PC-3 (cell line): ENCODE data around the gene GTF2H4. TPM values are rescaled to one million over a fixed set of nuclear protein-coding genes. Genes with fewer than 3 reads are reported as not detected.
A peak's percentile ranks its signal among the peaks of the same experiment; 100 is the strongest.
"Not testable (repeated sequence)": the region's sequence is repeated elsewhere in the genome, so short reads cannot be mapped to it uniquely, and the experiment has no call there.

ENCODE experiments used
- ATAC-seq: fragments of 200-7000 bp; cut with Tn5 transposase; 2 replicates; pipeline ENCODE4 v1.9.1; 2020; ENCODE audit warnings: mild to moderate bottlenecking, moderate library complexity
- BruUV-seq: library from RNA; stranded (reverse); fragments of 400-500 nt; replicated peaks from 2 replicates; lab custom pipeline; 2021; lab: Mats Ljungman, UMichigan
- CTCF ChIA-PET: fragments of 300-600 bp; sonication (Branson Sonifier 250); formaldehyde crosslinking; loops from one replicate; lab custom pipeline; 2022; ENCODE audit warnings: antibody characterized with exemption; lab: Charles Lee
- POLR2A ChIA-PET: fragments of 300-600 bp; sonication (Branson Sonifier 250); formaldehyde crosslinking; loops from one replicate; lab custom pipeline; 2022; ENCODE audit warnings: antibody characterized with exemption; ENCODE audit not compliant: unreplicated experiment; lab: Charles Lee
- DNase-seq: peaks from one replicate; pipeline ENCODE4 v3.0.0-alpha.2; 2015
- H2AFZ ChIP-seq: fragments of 300-600 bp; sonication (generic); 2 replicates; pipeline ENCODE4 v1.6.0; 2016; ENCODE audit warnings: antibody characterized with exemption, low read length
- H3F3A ChIP-seq: fragments of 300-600 bp; sonication (generic); one replicate; pipeline ENCODE4 v1.6.0; 2017; ENCODE audit warnings: antibody characterized with exemption, low read length, control low read depth, mild to moderate bottlenecking; ENCODE audit not compliant: unreplicated experiment
- H3K27ac ChIP-seq: fragments of 300-600 bp; sonication (generic); 2 replicates; pipeline ENCODE4 v1.5.1; 2016; ENCODE audit warnings: mild to moderate bottlenecking, low read length
- H3K27me3 ChIP-seq: fragments of 300-600 bp; sonication (generic); 2 replicates; pipeline ENCODE4 v1.6.1; 2016; ENCODE audit warnings: low read length, mixed read lengths
- H3K36me3 ChIP-seq: fragments of 300-600 bp; sonication (generic); 2 replicates; pipeline ENCODE4 v1.6.1; 2016; ENCODE audit warnings: low read depth, mixed run types, low read length, mixed read lengths
- H3K4me1 ChIP-seq: fragments of 300-600 bp; sonication (generic); 2 replicates; pipeline ENCODE4 v1.5.1; 2016; ENCODE audit warnings: low read length; ENCODE audit not compliant: insufficient read depth
- H3K4me2 ChIP-seq: fragments of 300-600 bp; sonication (generic); 2 replicates; pipeline ENCODE4 v1.6.0; 2016; ENCODE audit warnings: low read length
- H3K4me3 ChIP-seq: fragments of 300-600 bp; sonication (generic); 2 replicates; pipeline ENCODE4 v1.5.1; 2016; ENCODE audit warnings: mild to moderate bottlenecking, low read length, mixed read lengths
- H3K79me2 ChIP-seq: fragments of 300-600 bp; sonication (generic); 2 replicates; pipeline ENCODE4 v1.6.1; 2017; ENCODE audit warnings: low read length, mixed read lengths
- H3K9ac ChIP-seq: fragments of 300-600 bp; sonication (generic); 2 replicates; pipeline ENCODE4 v1.6.0; 2016; ENCODE audit warnings: mild to moderate bottlenecking, low read length
- H3K9me2 ChIP-seq: fragments of 300-600 bp; sonication (generic); replicated peaks from 2 replicates; pipeline ENCODE4 v1.6.1; 2016; ENCODE audit warnings: mixed run types, low read length, mixed read lengths
- H3K9me3 ChIP-seq: fragments of 300-600 bp; sonication (generic); 2 replicates; pipeline ENCODE4 v1.6.1; 2016; ENCODE audit warnings: low read length, mixed read lengths
- H4K20me1 ChIP-seq: fragments of 300-600 bp; sonication (generic); 2 replicates; pipeline ENCODE4 v1.6.1; 2016; ENCODE audit warnings: low read length, mixed read lengths
- EZH2 ChIP-seq: fragments of 300-600 bp; sonication (generic); IDR thresholded peaks from one replicate; pipeline ENCODE4 v1.6.1; 2017; ENCODE audit warnings: antibody characterized with exemption, mild to moderate bottlenecking, low read length; ENCODE audit not compliant: unreplicated experiment
- EZH2phosphoT487 ChIP-seq: fragments of 300-600 bp; sonication (generic); IDR thresholded peaks from 2 replicates; pipeline ENCODE4 v1.6.1; 2018; ENCODE audit warnings: mild to moderate bottlenecking, antibody characterized with exemption, low read length, borderline replicate concordance
- intact Hi-C: fragments of 100-400 bp; cut with micrococcal nuclease; formaldehyde crosslinking; loops from 2 replicates; pipeline ENCODE4 v1.9.0; 2023
- total RNA-seq: library from RNA; depleted of rRNA; stranded (reverse); fragments of >200 nt; gene quantifications from 2 replicates; pipeline ENCODE4 v1.2.3, GENCODE V29; 2014
- TF ChIP-seq, protein P1 (sequence below): fragments of 300-600 bp; sonication (generic); conservative IDR thresholded peaks from 2 replicates; pipeline ENCODE4 v1.5.1; 2017; ENCODE audit warnings: antibody characterized with exemption, low read depth, mild to moderate bottlenecking, low read length

Gene GTF2H4
- total RNA-seq, 1 experiment from 2014 or later: 28.7 TPM

DNA sequence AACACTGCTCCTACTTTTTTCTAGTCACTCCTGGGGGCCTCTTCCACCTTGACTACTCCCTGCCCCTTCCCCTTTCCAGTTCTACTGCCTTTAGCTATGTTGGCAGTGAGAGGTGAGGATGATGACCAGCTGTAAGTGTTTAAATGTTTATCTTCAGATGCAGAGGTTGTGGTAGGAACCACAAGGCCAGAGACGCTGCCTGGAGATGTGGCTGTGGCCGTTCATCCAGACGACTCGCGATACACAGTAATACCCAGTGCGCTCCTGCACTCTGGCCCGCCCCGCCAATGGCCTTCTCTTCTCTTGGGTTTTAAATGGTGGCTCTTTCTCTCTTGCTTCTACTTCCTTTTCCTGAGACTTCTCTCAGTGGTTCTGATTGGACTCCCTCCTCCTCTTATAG is 10.7 kb downstream of the GTF2H4 start:
- Histone ChIP-seq H3K79me2 (peaks cover 11% of the 10 kb centered on the region), H3K4me3 (no peak overlapping the region), H3K4me2 (no peak overlapping the region), H3K27me3 (no peaks in the 10 kb centered on the region), H3K27ac (no peak overlapping the region), H4K20me1 (no peaks in the 10 kb centered on the region), H3K9me2 (no peaks in the 10 kb centered on the region), H3K4me1 (peaks cover 46% of the 10 kb centered on the region), H3K36me3 (peaks cover 24% of the 10 kb centered on the region), H3K9ac (no peak overlapping the region), H2AFZ (no peak overlapping the region), H3K9me3 (no peaks in the 10 kb centered on the region), H3F3A (no peaks in the 10 kb centered on the region)
- ChIA-PET POLR2A (no interaction called here), CTCF (interaction anchor here (0.6 kb wide), 1 partner anchor 152 kb away, joined by 3 read pairs; no protein-coding TSS in a partner anchor)
- DNase-seq (no peak), ATAC-seq (no peak)
- intact Hi-C loops: no loop called here
- TF ChIP-seq EZH2phosphoT487: no peak
- TF ChIP-seq EZH2: no peak
- TF ChIP-seq, protein P1, sequence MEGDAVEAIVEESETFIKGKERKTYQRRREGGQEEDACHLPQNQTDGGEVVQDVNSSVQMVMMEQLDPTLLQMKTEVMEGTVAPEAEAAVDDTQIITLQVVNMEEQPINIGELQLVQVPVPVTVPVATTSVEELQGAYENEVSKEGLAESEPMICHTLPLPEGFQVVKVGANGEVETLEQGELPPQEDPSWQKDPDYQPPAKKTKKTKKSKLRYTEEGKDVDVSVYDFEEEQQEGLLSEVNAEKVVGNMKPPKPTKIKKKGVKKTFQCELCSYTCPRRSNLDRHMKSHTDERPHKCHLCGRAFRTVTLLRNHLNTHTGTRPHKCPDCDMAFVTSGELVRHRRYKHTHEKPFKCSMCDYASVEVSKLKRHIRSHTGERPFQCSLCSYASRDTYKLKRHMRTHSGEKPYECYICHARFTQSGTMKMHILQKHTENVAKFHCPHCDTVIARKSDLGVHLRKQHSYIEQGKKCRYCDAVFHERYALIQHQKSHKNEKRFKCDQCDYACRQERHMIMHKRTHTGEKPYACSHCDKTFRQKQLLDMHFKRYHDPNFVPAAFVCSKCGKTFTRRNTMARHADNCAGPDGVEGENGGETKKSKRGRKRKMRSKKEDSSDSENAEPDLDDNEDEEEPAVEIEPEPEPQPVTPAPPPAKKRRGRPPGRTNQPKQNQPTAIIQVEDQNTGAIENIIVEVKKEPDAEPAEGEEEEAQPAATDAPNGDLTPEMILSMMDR: no peak
- BruUV-seq: no TSS peak

DNA sequence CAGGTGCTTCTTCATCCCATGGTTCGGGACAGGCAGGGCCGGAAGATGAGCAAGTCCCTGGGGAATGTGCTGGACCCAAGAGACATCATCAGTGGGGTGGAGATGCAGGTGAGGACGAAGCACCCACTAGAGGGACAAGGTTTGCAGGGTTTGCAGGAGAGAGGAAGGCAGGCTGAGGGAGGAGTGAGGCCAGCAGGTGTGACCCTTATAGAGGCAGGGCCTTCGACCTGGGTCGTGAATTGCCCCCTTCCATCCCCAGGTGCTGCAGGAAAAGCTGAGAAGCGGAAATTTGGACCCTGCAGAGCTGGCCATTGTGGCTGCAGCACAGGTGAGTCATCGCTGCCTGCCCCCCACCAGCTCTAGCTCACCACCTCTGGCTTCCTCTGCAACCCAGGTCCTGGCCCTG is 14.4 kb downstream of the GTF2H4 start:
- no peaks in the 10 kb centered on the region for H3K9me3 ChIP-seq
- DNase-seq: peak; percentile 77
- ChIA-PET POLR2A (interaction anchor here (0.5 kb wide), 1 partner anchor 132 kb away, joined by 3 read pairs; no protein-coding TSS in a partner anchor), CTCF (interaction anchor here (1.6 kb wide), 1 partner anchor 148 kb away, joined by 9 read pairs; no protein-coding TSS in a partner anchor)
- no TSS peak for BruUV-seq
- H3K9me2 ChIP-seq: no peaks in the 10 kb centered on the region
- intact Hi-C loops: no loop called here
- no peak overlapping the region for H3K9ac ChIP-seq
- H3K4me3 ChIP-seq: peak overlapping the region; percentile 1; the same call in 1 of the 2 replicates
- TF ChIP-seq EZH2: no peak
- TF ChIP-seq, protein P1: peak; percentile 40
- no peak for TF ChIP-seq EZH2phosphoT487
- H3K79me2 ChIP-seq: peaks cover 8% of the 10 kb centered on the region; the same call in 1 of the 2 replicates
- H2AFZ ChIP-seq: no peak overlapping the region
- H3K27me3 ChIP-seq: no peaks in the 10 kb centered on the region
- peak; percentile 82 for ATAC-seq
- peaks cover 38% of the 10 kb centered on the region for H3K4me1 ChIP-seq
- H3F3A ChIP-seq: no peaks in the 10 kb centered on the region
- H3K4me2 ChIP-seq: peak overlapping the region; percentile 63
- H3K36me3 ChIP-seq: peaks cover 41% of the 10 kb centered on the region
- H3K27ac ChIP-seq: peak overlapping the region; percentile 53
- no peaks in the 10 kb centered on the region for H4K20me1 ChIP-seq

DNA sequence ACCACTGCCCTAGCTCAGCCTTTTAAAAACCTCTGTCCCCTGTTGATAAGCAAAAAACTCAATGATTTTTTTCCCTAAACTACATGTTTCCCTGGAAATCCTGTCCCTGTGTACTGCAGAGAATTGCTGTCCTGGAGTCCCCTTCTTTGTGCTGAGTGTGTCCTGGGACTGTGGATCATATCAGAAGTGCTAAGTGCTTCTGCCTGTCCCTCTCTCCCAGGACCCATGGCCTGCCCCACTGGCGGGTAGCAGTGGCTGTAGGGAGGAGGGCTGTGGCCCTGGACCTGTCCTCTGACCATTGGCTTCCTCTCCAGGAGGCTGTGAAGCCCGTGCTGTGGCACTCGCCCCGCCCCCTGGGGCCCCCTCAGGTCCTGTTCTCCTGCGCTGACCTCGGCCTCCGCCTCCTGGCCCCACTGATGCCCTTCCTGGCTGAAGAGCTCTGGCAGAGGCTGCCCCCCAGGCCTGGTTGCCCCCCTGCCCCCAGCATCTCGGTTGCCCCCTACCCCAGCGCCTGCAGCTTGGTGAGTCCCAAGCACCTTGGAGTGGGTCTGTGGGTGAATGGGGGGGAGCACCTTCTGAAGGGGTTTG is 16.1 kb downstream of the GTF2H4 start:
- CTCF ChIA-PET: not testable (repeated sequence)

More for the DNA sequence above, 16.1 kb downstream of the GTF2H4 start:
- H2AFZ ChIP-seq, ATAC-seq, H3K4me3 ChIP-seq, H3K27me3 ChIP-seq, H3K9me2 ChIP-seq, H3K79me2 ChIP-seq, H3K9me3 ChIP-seq, H3K27ac ChIP-seq, intact Hi-C loops, DNase-seq, H3F3A ChIP-seq, BruUV-seq, H3K4me2 ChIP-seq, H4K20me1 ChIP-seq, H3K9ac ChIP-seq, POLR2A ChIA-PET: not testable (repeated sequence)
- Histone ChIP-seq H3K36me3 (peaks cover 48% of the 10 kb centered on the region), H3K4me1 (peaks cover 38% of the 10 kb centered on the region)
